Raji (cell line): ENCODE data around the gene FABP1.

Source experiments
- POLR2A ChIP-seq: IDR thresholded peaks from 2 replicates; pipeline ENCODE4 v1.6.1; 2011; ENCODE audit warnings: low read depth, low read length, control low read depth; ENCODE audit not compliant: insufficient read depth

Gene FABP1

GRCh38 chr2:88100489-88100858 is 27.4 kb downstream of the FABP1 start:
- TF ChIP-seq POLR2A, result no peak

GRCh38 chr2:88099798-88100488 is 27.9 kb downstream of the FABP1 start:
- no peak for TF ChIP-seq POLR2A

- no peak for TF ChIP-seq POLR2A
These were observed 29.3 kb downstream of the FABP1 start for GRCh38 chr2:88098558-88098900.

GRCh38 chr2:88097891-88098557 is 29.8 kb downstream of the FABP1 start:
- no peak for TF ChIP-seq POLR2A

GRCh38 chr2:88097192-88097591 is 30.7 kb downstream of the FABP1 start:
- no peak for TF ChIP-seq POLR2A

GRCh38 chr2:88096708-88097107 is 31.2 kb downstream of the FABP1 start:
- no peak for TF ChIP-seq POLR2A

GRCh38 chr2:88095022-88095421 is 32.8 kb downstream of the FABP1 start:
- no peak for TF ChIP-seq POLR2A

GRCh38 chr2:88092773-88093172 is 35.1 kb downstream of the FABP1 start:
- TF ChIP-seq POLR2A, result no peak

GRCh38 chr2:88091943-88092342 is 35.9 kb downstream of the FABP1 start:
- no peak for TF ChIP-seq POLR2A

GRCh38 chr2:88090446-88091283 is 37.2 kb downstream of the FABP1 start:
- no peak for TF ChIP-seq POLR2A

GRCh38 chr2:88088999-88089398 is 38.9 kb downstream of the FABP1 start:
- no peak for TF ChIP-seq POLR2A

GRCh38 chr2:88087763-88088162 is 40.1 kb downstream of the FABP1 start:
- TF ChIP-seq POLR2A, result no peak

- no peak for TF ChIP-seq POLR2A
These were observed 40.8 kb downstream of the FABP1 start for GRCh38 chr2:88087073-88087472.

- TF ChIP-seq POLR2A, result no peak
These were observed 41.5 kb downstream of the FABP1 start for GRCh38 chr2:88086401-88086800.

- TF ChIP-seq POLR2A, result no peak
These were observed 42.3 kb downstream of the FABP1 start for GRCh38 chr2:88085602-88086001.

- no peak for TF ChIP-seq POLR2A
These were observed 42.8 kb downstream of the FABP1 start for GRCh38 chr2:88085099-88085498.

GRCh38 chr2:88082781-88083180 is 45.1 kb downstream of the FABP1 start:
- TF ChIP-seq POLR2A, result no peak
